DOHH2 (cell line): ENCODE data around the gene PIAS2.

Experiments used
- H3F3A ChIP-seq: fragments of 200-600 bp; sonication (generic), shearing (Covaris generic); 2 replicates; pipeline ENCODE4 v1.6.0; 2016; ENCODE audit warnings: antibody characterized with exemption, mild to moderate bottlenecking; ENCODE audit not compliant: control insufficient read depth, insufficient read depth
- H3K27ac ChIP-seq: fragments of 200-600 bp; sonication (generic); 2 replicates; pipeline ENCODE4 v1.5.1; 2014; ENCODE audit warnings: low read depth, mild to moderate bottlenecking, low read length, moderate library complexity
- H3K27me3 ChIP-seq: fragments of 200-600 bp; sonication (generic); 2 replicates; pipeline ENCODE4 v1.6.1; 2014; ENCODE audit warnings: mild to moderate bottlenecking, low read length, mixed read lengths; ENCODE audit not compliant: control insufficient read depth
- H3K36me3 ChIP-seq: fragments of 200-600 bp; sonication (generic); 2 replicates; pipeline ENCODE4 v1.6.1; 2014; ENCODE audit warnings: mild to moderate bottlenecking, low read length, moderate library complexity, mixed read lengths; ENCODE audit not compliant: control insufficient read depth
- H3K4me1 ChIP-seq: fragments of 200-600 bp; sonication (generic); 2 replicates; pipeline ENCODE4 v1.6.1; 2014; ENCODE audit warnings: mild to moderate bottlenecking, low read length, mixed read lengths; ENCODE audit not compliant: control insufficient read depth
- H3K4me2 ChIP-seq: fragments of 200-600 bp; sonication (generic); 2 replicates; pipeline ENCODE4 v1.6.0; 2014; ENCODE audit warnings: mild to moderate bottlenecking, low read length, moderate library complexity
- H3K4me3 ChIP-seq: fragments of 200-600 bp; sonication (generic); 2 replicates; pipeline ENCODE4 v1.5.1; 2014; ENCODE audit warnings: mild to moderate bottlenecking, low read length, mixed read lengths
- H3K79me2 ChIP-seq: fragments of 200-600 bp; sonication (generic); 2 replicates; pipeline ENCODE4 v1.6.1; 2014; ENCODE audit warnings: mild to moderate bottlenecking, low read length, mixed read lengths; ENCODE audit not compliant: control insufficient read depth
- H3K9me2 ChIP-seq: fragments of 200-600 bp; sonication (generic); replicated peaks from 2 replicates; pipeline ENCODE4 v1.6.1; 2014; ENCODE audit warnings: mild to moderate bottlenecking, low read length, mixed read lengths; ENCODE audit not compliant: control insufficient read depth
- H3K9me3 ChIP-seq: fragments of 200-600 bp; sonication (generic); 2 replicates; pipeline ENCODE4 v1.6.1; 2014; ENCODE audit warnings: antibody characterized with exemption, low read length, mixed read lengths; ENCODE audit not compliant: control insufficient read depth, insufficient read depth
- H4K20me1 ChIP-seq: fragments of 200-600 bp; sonication (generic); 2 replicates; pipeline ENCODE4 v1.6.0; 2014; ENCODE audit warnings: low read depth, mild to moderate bottlenecking, antibody characterized with exemption, low read length, moderate library complexity; ENCODE audit not compliant: control insufficient read depth, insufficient read depth
- EZH2phosphoT487 ChIP-seq: fragments of 200-600 bp; sonication (generic); IDR thresholded peaks from 2 replicates; pipeline ENCODE4 v1.6.1; 2017; ENCODE audit warnings: borderline replicate concordance, mild to moderate bottlenecking, antibody characterized with exemption, low read length, moderate library complexity, mixed read lengths
- TF ChIP-seq, protein P1 (sequence below): fragments of 200-600 bp; sonication (generic); IDR thresholded peaks from one replicate; pipeline ENCODE4 v1.5.1; 2014; ENCODE audit warnings: antibody characterized with exemption, mild to moderate bottlenecking, low read depth, low read length; ENCODE audit not compliant: poor library complexity, severe bottlenecking

The PIAS2 gene

DNA sequence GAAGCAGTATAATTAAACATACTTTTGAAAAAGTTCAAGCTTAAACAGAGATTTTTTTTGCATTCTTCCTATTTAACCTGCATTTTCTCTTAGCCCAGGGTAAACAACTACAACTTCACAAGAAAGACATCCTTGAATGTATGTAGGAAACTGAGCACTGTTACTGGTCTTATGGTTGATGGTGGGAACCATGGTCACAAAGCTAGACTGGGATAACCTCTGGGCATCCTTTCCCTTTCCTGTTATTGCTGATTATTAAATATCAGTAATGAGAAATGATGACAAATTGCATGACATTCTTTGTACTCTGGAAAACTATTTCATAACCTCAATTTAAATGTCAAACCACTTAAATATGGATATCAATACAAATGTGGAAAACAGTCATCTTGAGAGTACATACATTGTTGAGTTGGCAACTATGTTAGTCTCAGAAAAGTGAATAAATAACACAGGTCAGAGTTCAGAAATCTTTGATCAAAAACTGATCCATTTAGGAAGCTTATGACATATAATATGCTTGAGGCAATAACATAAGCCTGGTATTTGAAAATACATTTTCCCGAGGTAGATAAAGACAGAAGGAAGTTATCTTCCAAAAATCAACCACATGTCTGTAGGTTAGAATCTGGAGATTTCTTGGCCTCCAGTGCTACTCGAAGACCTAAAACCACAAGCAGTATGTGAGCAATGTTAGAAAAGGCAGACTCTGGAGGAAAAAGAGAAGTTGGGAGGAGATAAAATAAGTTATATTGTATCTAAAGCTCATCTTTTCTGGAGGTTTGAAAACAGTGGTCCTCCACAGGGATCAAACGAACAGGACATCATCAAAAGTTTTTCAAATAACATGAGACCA, 95.2 kb downstream of the PIAS2 start:
- no peak overlapping the region for H3K4me3 ChIP-seq
- no peak overlapping the region for H3K4me2 ChIP-seq
- no peaks in the 10 kb centered on the region for H3K27me3 ChIP-seq
- no peaks in the 10 kb centered on the region for H4K20me1 ChIP-seq
- H3K27ac ChIP-seq = no peak overlapping the region
- TF ChIP-seq, protein P1, sequence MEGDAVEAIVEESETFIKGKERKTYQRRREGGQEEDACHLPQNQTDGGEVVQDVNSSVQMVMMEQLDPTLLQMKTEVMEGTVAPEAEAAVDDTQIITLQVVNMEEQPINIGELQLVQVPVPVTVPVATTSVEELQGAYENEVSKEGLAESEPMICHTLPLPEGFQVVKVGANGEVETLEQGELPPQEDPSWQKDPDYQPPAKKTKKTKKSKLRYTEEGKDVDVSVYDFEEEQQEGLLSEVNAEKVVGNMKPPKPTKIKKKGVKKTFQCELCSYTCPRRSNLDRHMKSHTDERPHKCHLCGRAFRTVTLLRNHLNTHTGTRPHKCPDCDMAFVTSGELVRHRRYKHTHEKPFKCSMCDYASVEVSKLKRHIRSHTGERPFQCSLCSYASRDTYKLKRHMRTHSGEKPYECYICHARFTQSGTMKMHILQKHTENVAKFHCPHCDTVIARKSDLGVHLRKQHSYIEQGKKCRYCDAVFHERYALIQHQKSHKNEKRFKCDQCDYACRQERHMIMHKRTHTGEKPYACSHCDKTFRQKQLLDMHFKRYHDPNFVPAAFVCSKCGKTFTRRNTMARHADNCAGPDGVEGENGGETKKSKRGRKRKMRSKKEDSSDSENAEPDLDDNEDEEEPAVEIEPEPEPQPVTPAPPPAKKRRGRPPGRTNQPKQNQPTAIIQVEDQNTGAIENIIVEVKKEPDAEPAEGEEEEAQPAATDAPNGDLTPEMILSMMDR = no peak
- TF ChIP-seq EZH2phosphoT487 = no peak
- no peaks in the 10 kb centered on the region for H3K4me1 ChIP-seq
- H3F3A ChIP-seq = no peaks in the 10 kb centered on the region
- no peaks in the 10 kb centered on the region for H3K9me2 ChIP-seq
- H3K36me3 ChIP-seq = peaks cover 21% of the 10 kb centered on the region
- no peaks in the 10 kb centered on the region for H3K9me3 ChIP-seq
- H3K79me2 ChIP-seq = no peaks in the 10 kb centered on the region

DNA sequence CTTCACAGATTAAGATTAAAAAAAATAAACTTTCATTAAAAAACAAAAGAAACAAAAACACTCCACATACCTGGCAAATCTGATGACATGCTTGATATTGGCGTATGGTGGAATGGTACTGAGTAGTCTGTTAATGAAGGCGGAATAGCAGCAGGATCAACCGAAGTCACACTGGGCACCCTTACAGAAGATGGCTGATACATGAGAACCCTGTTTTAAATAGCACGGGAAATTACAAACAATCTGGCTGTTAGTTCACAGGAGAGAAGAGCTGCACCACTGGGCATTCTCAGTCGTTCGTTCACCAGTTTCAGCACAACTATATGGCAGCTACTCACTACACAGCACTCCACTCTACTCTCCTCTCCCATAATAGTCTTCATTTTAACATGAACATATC, 96.4 kb downstream of the PIAS2 start:
- H3K9me2 ChIP-seq = no peaks in the 10 kb centered on the region
- H3K36me3 ChIP-seq = peaks cover 14% of the 10 kb centered on the region
- H3K4me1 ChIP-seq = no peaks in the 10 kb centered on the region
- no peaks in the 10 kb centered on the region for H4K20me1 ChIP-seq
- no peak overlapping the region for H3K27ac ChIP-seq
- TF ChIP-seq EZH2phosphoT487 = no peak
- TF ChIP-seq, protein P1 = no peak
- H3K9me3 ChIP-seq = no peaks in the 10 kb centered on the region
- H3K4me3 ChIP-seq = no peak overlapping the region
- no peaks in the 10 kb centered on the region for H3K79me2 ChIP-seq
- no peaks in the 10 kb centered on the region for H3K27me3 ChIP-seq
- H3F3A ChIP-seq = no peaks in the 10 kb centered on the region
- no peak overlapping the region for H3K4me2 ChIP-seq

DNA sequence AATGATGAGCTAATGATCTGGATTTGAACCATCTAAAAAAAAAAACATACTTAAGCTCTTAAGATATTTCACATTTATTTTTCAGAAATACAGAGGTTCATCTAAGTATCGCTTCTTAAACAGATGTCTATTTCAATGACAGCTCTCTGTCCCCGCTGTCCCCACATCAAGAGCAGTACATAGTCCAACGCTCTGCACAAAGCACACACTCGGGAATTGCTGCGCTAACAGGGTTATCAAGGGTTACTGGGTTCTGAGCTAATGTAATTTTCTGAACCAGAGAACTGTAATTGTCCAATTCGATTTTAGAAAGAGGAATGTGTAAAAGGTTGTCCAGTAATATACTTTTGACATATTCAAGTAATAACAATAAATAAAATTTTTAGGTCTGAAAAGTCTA, 101.6 kb downstream of the PIAS2 start:
- Histone ChIP-seq H3K27ac (no peak overlapping the region), H3K27me3 (no peaks in the 10 kb centered on the region), H3F3A (no peaks in the 10 kb centered on the region), H4K20me1 (no peaks in the 10 kb centered on the region), H3K9me2 (no peaks in the 10 kb centered on the region), H3K79me2 (no peaks in the 10 kb centered on the region), H3K4me1 (no peaks in the 10 kb centered on the region), H3K4me2 (no peak overlapping the region), H3K4me3 (no peak overlapping the region), H3K9me3 (no peaks in the 10 kb centered on the region), H3K36me3 (0 out of 2 replicates have a peak, but pooled peaks cover 3% of the 10 kb centered on the region)
- TF ChIP-seq, protein P1 = no peak
- no peak for TF ChIP-seq EZH2phosphoT487
